ENCODE results near the gene ZBTB16.

GRCh38 chr11:114169321-114169749, 109.8 kb downstream of the ZBTB16 start:
- TF ChIP-seq, protein P1, sequence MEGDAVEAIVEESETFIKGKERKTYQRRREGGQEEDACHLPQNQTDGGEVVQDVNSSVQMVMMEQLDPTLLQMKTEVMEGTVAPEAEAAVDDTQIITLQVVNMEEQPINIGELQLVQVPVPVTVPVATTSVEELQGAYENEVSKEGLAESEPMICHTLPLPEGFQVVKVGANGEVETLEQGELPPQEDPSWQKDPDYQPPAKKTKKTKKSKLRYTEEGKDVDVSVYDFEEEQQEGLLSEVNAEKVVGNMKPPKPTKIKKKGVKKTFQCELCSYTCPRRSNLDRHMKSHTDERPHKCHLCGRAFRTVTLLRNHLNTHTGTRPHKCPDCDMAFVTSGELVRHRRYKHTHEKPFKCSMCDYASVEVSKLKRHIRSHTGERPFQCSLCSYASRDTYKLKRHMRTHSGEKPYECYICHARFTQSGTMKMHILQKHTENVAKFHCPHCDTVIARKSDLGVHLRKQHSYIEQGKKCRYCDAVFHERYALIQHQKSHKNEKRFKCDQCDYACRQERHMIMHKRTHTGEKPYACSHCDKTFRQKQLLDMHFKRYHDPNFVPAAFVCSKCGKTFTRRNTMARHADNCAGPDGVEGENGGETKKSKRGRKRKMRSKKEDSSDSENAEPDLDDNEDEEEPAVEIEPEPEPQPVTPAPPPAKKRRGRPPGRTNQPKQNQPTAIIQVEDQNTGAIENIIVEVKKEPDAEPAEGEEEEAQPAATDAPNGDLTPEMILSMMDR (IDR thresholded peaks at IDR 0.05; ENCODE audit: borderline replicate concordance, extremely low read depth, low read length, poor library complexity, severe bottlenecking), result no peak
- no peak for TF ChIP-seq EZH2 (IDR thresholded peaks at IDR 0.05; ENCODE audit: borderline replicate concordance, low read depth, low read length, severe bottlenecking)

Measured in DND-41 (cell line).